IPS-11a (cell line): Measurements from ENCODE around the gene KEAP1.
"Not testable (repeated sequence)": the region's sequence is repeated elsewhere in the genome, so short reads cannot be mapped to it uniquely, and the experiment has no call there.

Source experiments
- H3K4me3 ChIP-seq: one replicate; pipeline ENCODE4 v1.5.1; 2013; ENCODE audit warnings: low read depth, low read length, control low read depth

Gene KEAP1

GRCh38 chr19:10500247-10500592, 2.9 kb downstream of the KEAP1 start:
- H3K4me3 ChIP-seq: no peak overlapping the region

- H3K4me3 ChIP-seq: no peak overlapping the region
Measured at GRCh38 chr19:10499550-10500246, 3.5 kb downstream of the KEAP1 start.

- H3K4me3 ChIP-seq: no peak overlapping the region
Measured at GRCh38 chr19:10497371-10497770, 5.8 kb downstream of the KEAP1 start.

GRCh38 chr19:10491472-10492047, 11.6 kb downstream of the KEAP1 start:
- no peak overlapping the region for H3K4me3 ChIP-seq

GRCh38 chr19:10486551-10486950, 16.6 kb downstream of the KEAP1 start:
- H3K4me3 ChIP-seq: no peak overlapping the region

- no peak overlapping the region for H3K4me3 ChIP-seq
Measured at GRCh38 chr19:10478903-10479384, 24.2 kb downstream of the KEAP1 start.

GRCh38 chr19:10478476-10478875, 24.7 kb downstream of the KEAP1 start:
- H3K4me3 ChIP-seq: no peak overlapping the region

- H3K4me3 ChIP-seq: no peak overlapping the region
Measured at GRCh38 chr19:10474962-10475451, 28.1 kb downstream of the KEAP1 start.

GRCh38 chr19:10473192-10473591, 30.0 kb downstream of the KEAP1 start:
- no peak overlapping the region for H3K4me3 ChIP-seq

GRCh38 chr19:10471909-10472308, 31.2 kb downstream of the KEAP1 start:
- no peak overlapping the region for H3K4me3 ChIP-seq

GRCh38 chr19:10468133-10468532, 35.0 kb downstream of the KEAP1 start:
- H3K4me3 ChIP-seq: no peak overlapping the region

GRCh38 chr19:10467104-10467706, 36.0 kb downstream of the KEAP1 start:
- no peak overlapping the region for H3K4me3 ChIP-seq

- H3K4me3 ChIP-seq: no peak overlapping the region
Measured at GRCh38 chr19:10464456-10464855, 38.7 kb downstream of the KEAP1 start.

GRCh38 chr19:10462557-10462956, 40.6 kb downstream of the KEAP1 start:
- no peak overlapping the region for H3K4me3 ChIP-seq

- H3K4me3 ChIP-seq: peak overlapping the region; percentile 67
Measured at GRCh38 chr19:10462042-10462441, 41.1 kb downstream of the KEAP1 start.

- peak overlapping the region; percentile 67 for H3K4me3 ChIP-seq
Measured at GRCh38 chr19:10461047-10461949, 41.9 kb downstream of the KEAP1 start.

- H3K4me3 ChIP-seq: no peak overlapping the region
Measured at GRCh38 chr19:10460714-10461046, 42.5 kb downstream of the KEAP1 start.

- H3K4me3 ChIP-seq: not testable (repeated sequence)
Measured at GRCh38 chr19:10458733-10459132, 44.4 kb downstream of the KEAP1 start.

- no peak overlapping the region for H3K4me3 ChIP-seq
Measured at GRCh38 chr19:10454267-10454666, 48.9 kb downstream of the KEAP1 start.

- H3K4me3 ChIP-seq: no peak overlapping the region
Measured at GRCh38 chr19:10453852-10454251, 49.3 kb downstream of the KEAP1 start.
